NCI-H2171 (cell line): Measurements from ENCODE around the gene RAD51AP2.
"Not testable (repeated sequence)": the region's sequence is repeated elsewhere in the genome, so short reads cannot be mapped to it uniquely, and the experiment has no call there.

Source experiments
- DNase-seq: peaks from one replicate; lab custom pipeline; 2025; lab: John Stamatoyannopoulos, UW

RAD51AP2 gene

GRCh38 chr2:17538022-17538843, 20.0 kb upstream of the RAD51AP2 start:
- no peak for DNase-seq

DNA sequence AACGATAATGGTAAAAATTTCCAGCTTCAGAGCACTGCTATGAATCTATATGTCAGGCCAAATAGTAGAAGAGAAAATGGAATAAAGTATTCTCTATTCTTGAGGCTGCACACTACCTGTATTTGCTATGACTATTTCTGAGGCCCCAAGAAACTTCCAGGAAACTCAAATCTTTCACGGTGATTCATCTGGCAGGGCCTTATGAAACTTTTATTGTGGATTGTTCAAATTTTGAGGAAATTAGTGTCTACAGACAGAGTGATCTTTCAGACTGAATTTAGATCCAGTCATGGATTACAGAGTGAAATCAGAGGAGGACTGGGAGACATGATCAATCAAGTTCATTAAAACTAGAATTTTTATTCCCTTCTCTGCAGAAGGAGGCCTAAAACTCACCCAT, 18.2 kb upstream of the RAD51AP2 start:
- DNase-seq, result no peak

DNA sequence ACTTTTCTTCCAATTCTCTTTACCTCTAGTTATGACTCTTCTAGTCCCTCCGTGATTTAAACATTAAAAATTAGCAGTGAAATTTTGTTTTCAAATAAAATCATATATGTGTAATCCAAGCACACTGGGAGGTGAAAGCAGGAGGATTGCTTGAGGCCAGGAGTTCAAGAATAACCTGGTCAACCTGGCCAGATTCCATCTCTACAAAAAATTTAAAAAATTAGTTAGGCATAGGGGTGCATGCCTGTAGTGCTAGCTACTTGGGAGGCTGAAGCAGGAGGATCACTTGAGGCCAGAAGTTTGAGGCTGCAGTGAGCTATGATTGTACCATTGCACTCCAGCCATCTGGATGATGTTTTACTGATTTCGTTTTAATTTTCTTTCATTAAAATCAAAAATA, 15.3 kb upstream of the RAD51AP2 start:
- no peak for DNase-seq

- no peak for DNase-seq
Observed at GRCh38 chr2:17529771-17530170, 11.5 kb upstream of the RAD51AP2 start.

- DNase-seq, result no peak
Observed at GRCh38 chr2:17522303-17522702, 4.1 kb upstream of the RAD51AP2 start.

DNA sequence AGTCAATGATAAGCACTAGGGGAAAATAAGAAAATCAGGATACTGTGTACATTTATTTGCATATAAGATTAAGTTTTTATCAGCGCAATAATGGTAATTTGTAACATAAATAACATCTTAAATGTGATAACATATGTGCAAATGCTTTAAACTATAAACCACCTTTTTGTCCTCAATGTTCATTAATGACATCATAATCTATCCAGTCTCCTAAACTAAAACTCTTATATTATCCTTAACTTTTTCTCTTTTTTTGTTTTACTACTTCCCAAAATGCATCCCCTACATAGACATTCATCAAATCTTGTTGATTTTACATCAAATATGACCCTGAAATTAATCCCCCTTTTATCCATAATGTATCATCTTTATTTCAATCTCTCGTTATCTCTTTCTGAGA, 3.4 kb upstream of the RAD51AP2 start:
- DNase-seq, result no peak

DNA sequence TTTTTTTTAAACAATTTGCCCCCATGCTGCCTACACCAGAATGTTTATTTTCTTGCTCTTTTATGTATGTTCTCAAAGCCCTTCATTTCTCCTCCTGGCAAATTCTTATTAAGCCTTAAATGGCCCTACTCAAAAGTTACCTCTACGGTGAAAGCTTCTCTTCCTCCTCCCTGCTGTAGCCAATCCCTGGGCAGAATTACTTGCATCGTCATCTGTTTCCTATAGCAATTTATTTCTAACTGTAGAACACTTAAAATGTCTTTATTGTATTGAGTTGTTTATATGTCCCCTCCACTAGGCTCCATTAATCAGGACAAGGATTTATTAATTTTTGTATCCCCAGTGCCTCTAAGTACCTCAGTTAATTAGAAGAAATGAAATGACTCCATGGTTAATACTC, 2.5 kb upstream of the RAD51AP2 start:
- DNase-seq, result no peak

GRCh38 chr2:17519486-17519885, 1.2 kb upstream of the RAD51AP2 start:
- DNase-seq, result no peak

- no peak for DNase-seq
Observed at GRCh38 chr2:17517481-17518211, 594 bp downstream of the RAD51AP2 start.

DNA sequence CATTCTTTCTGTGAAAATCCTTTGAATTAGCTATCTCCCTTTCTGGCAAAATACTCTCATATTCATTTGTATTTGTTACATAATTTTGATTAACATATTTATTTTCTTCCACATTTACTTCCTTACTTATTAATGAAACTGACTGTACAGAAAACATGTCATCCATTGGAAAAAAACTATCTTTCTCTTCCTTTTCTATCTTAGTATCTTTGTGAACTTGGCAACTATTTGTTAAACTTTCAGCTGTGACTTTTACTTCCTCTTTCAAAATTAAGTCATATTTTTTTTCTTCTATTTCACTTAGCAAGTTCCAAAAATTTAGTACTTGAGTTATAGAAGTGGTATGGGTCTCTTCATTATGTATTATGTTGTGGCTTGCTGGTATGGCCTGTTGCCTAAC, 2.6 kb downstream of the RAD51AP2 start:
- DNase-seq, result no peak

DNA sequence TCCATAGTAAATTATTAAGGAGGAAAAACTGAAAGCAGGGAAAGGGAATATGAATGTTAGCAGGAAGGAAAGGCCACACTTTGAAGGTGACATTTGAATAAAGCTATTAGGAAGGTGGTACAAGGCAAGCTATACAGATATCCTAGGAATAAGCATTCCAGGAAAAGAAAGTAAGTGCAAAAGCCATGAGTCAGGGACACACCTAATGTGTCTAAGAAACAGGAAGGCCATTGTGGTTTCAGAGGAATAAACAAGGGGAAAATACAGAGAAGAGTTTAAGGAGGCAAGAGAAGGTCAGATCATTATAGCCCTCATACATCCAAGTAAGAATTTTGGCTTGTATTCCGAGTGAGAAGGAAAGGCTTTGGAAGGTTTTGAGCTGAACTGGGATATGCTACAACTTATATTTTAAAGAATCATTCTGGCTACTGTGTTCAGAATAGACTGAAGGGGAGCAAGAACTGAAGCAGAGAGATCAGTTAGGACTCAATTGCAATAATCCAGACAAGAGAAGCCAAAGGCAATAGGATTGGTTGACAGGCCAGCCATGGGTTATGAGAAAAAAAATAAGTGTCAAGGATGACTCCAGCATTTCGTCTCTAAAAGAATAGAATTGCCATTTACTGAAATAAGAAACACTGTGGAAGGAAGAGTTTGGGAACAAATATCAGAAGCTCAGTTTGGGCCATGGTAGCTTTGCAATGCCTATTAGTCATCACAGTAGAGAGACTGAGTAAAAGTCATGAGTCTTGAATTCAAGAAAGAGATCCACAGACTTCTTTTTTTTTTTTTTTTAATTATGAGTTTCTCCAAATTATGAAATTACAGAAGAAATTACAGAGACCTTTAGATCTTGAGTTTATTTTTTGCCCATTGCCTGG, 11.3 kb downstream of the RAD51AP2 start:
- no peak for DNase-seq

- no peak for DNase-seq
Observed at GRCh38 chr2:17497718-17498117, 20.5 kb downstream of the RAD51AP2 start.

GRCh38 chr2:17495590-17495989, 22.6 kb downstream of the RAD51AP2 start:
- DNase-seq, result no peak

DNA sequence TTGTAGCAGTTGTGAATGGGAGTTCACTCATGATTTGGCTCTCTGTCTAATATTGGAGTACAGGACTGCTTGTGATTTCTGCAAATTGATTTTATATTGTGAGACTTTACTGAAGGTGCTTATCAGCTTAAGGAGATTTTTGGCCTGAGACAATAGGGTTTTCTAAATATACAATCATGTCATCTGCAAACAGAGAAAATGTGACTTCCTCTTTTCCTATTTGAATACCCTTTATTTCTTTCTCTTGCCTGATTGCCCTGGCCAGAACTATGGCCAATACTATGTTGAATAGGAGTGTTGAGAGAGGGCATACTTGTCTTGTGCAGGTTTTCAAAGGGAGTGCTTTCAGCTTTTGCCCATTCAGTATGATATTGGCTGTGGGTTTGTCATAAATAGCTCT, 28.1 kb downstream of the RAD51AP2 start:
- not testable (repeated sequence) for DNase-seq

DNA sequence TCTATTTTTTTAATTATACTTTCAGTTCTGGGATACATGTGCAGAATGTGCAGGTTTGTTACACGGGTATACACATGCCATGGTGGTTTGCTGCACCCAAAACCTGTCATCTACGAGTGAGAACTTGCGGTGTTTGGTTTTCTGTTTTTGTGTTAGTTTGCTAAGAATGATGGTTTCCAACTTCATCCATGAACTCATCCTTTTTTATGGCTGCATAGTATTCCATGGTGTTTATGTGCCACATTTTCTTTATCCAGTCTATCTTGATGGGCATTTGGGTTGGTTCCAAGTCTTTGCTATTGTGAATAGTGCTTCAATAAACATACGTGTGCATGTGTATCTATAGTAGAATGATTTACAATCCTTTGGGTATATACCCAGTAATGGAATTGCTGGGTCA, 29.6 kb downstream of the RAD51AP2 start:
- DNase-seq, result not testable (repeated sequence)

GRCh38 chr2:17483496-17483895, 34.7 kb downstream of the RAD51AP2 start:
- no peak for DNase-seq

GRCh38 chr2:17482651-17483050, 35.6 kb downstream of the RAD51AP2 start:
- DNase-seq, result no peak

- DNase-seq, result no peak
Observed at GRCh38 chr2:17479875-17480274, 38.4 kb downstream of the RAD51AP2 start.

- no peak for DNase-seq
Observed at GRCh38 chr2:17476830-17477229, 41.4 kb downstream of the RAD51AP2 start.

- no peak for DNase-seq
Observed at GRCh38 chr2:17476064-17476463, 42.2 kb downstream of the RAD51AP2 start.

GRCh38 chr2:17475286-17475685, 43.0 kb downstream of the RAD51AP2 start:
- DNase-seq, result no peak

DNA sequence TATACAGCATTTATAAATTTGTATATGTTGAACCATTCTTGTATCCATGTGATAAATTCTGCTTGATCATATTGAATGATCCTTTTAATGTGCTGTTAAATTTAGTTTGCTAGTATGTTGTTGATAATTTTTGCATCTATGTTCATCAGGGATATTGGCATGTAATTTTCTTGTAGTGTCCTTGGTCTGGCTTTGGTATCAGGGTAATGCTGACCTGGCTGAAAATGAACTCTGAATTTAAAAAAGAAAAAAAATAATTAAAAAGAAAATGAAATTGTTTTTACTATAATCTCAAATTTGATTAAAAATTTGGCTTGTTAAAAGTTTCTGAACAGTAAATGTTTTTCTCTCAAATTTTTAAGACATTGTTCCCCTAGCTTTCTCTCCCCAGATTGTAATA, 46.3 kb downstream of the RAD51AP2 start:
- DNase-seq, result no peak
